NCI-H82 treated with DMSO at 0.1 percent for 48 hours (cell line): ENCODE measurements around the gene FGR.
"Not testable (repeated sequence)": the region's sequence is repeated elsewhere in the genome, so short reads cannot be mapped to it uniquely, and the experiment has no call there.

Experiments
- DNase-seq: peaks from one replicate; lab custom pipeline; 2025; ENCODE audit not compliant: unreplicated experiment; lab: John Stamatoyannopoulos, UW

Gene FGR

GRCh38 chr1:27660300-27660835, 25.4 kb upstream of the FGR start:
- DNase-seq, result no peak

DNA sequence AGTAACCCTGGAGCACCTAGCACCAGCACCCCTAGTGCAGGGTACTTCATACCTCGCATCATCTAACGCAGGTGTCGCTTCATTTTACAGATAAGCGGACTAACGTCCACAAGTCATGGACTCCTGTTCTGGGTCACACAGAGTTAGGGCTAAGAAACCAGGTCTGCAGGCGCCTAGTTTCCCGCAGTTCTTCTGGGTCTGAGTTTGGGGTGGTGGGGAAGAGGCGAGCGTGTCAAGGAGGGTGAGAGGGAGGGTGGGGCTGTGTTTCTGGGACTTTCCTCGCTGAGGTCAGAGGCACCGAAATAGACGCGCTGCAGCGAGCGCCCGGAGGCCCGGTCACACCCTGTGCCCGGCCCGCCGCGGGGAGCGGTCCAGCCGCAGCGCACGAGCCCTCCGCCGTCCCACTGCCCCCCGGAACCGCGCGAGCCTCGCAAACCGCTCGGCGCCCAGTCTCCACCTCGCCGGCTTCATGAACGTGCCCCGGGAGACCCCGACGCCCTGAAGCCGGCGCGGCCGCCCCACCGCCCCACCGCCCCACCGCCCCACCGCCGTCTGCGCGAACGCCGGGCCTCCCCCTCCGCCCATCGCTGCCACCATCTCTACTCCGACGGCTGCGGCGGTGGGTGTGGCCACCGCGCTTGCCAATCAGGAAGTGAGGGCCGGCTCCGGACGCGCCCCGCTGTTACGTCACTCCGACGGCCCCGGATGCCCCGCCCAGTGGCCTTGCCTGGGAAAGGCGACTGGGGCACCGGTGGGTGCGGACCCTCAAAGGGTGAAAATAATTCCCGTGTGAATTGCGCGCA, 24.7 kb upstream of the FGR start:
- peak; percentile 82 for DNase-seq

GRCh38 chr1:27658951-27659496, 24.0 kb upstream of the FGR start:
- DNase-seq, result no peak

DNA sequence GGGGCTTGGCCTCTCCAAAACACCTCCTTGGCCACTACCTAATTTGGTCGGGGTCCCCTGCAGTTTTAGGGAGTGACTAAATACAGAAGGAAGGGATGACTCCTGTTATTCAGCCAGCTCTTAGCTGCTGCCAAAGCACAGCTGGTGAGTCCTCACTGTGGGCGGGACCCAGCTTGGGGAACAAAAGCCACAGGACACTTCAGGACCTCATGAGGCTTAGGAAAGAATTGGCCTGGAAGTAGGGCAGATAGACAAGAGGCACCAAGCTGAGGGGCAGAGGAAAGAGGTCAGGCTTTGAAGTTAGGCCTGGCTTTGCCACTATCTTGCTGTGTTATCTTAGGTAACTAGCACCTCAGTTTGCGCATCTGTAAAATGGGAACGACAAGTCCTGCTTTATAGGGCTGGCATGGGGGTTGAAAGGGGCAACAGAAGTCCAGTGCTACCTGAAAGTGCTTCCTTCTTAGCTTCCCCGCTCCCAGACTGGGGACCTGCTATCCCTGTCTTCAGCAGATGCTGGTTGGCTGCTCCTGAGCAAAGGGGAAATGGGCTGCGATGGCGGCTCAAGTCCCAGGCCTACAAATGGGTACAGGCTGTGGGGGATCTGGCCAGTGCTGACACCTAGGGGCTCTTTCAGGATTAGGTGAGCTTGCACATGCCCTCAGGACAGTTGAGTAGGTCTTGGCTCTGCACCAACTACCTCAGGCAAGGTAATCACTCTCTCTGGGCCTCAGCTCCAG, 21.3 kb upstream of the FGR start:
- DNase-seq, result no peak

GRCh38 chr1:27655151-27655937, 20.4 kb upstream of the FGR start:
- DNase-seq, result peak; percentile 71

DNA sequence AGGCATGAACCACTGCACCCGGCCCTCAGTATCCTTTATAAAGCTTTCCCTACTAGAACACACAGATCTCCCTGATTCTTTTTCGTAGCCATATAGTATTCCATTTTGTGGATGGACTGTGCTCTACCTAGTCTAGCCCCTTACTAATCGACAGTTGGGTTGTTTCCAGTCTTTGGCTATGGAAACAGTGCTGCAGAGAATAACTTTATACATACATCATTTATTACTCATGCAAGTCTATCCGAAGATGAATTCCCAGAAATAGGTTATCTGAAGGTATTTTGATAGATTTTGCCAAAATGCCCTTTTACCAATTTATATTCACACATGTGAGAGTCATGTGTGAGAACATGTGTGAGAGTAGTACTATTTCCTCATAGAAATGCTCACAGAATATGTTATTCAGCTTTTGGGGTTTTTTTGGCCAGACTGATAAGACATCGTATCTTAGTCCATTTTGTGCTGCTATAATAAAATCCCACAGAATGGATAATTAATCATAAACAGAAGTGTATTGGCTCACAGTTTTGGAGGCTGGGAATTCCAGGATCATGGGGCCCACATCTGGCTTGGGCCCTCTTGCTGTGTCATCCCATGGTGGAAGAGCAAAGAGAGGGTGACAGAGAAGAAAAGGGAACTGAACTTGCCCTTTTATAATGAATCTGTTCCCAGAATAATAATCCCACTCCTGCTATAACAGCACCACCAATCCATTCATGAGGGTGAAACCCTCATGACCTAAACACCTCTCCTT, 17.3 kb upstream of the FGR start:
- no peak for DNase-seq

- DNase-seq, result no peak
Measured at GRCh38 chr1:27650539-27651175, 15.7 kb upstream of the FGR start.

GRCh38 chr1:27650171-27650538, 15.2 kb upstream of the FGR start:
- no peak for DNase-seq

DNA sequence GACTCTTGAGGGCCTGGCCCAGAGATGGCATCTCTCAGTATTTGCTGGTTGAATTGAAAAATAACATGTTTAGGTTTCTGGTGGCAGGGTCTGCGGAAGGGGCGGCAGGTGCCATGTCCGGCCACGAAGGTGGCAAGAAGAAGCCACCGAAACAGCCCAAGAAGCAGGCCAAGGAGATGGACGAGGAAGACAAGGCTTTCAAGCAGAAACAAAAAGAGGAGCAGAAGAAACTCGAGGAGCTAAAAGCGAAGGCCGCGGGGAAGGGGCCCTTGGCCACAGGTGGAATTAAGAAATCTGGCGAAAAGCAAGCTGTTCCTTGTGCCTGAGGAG, 14.3 kb upstream of the FGR start:
- no peak for DNase-seq

DNA sequence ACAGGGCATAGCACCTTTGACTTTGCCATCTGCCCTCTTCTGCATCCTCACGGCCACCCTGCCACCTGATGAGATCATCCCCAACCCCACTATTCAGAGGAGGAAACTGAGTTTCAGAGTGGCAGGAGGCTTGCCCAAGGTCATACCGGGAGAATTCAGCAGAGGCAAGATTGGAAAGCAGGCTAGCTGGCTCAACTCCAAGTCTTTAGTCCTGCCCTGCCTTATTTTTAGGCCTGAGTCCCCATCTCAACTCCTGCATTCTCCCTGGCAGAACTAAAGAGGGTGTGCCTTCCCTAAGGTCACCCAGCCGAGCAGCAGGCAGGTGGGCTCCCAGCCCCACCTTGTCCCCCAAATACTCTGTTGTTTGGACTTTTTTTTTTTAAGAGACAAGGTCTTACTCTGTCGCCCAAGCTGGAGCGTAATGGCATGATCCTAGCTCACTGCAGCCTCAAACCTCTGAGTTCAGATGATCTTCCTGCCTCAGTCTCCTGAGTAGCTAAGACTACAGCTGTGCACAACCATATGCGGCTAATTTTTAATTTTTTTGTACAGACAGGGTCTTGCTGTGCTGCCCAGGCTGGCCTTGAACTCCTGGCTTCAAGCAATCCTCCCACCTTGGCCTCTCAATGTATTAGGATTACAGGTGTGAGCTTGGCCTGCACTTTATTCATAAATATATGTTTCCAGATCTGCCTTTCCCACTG, 13.8 kb upstream of the FGR start:
- no peak for DNase-seq

- DNase-seq, result no peak
Measured at GRCh38 chr1:27647328-27647727, 12.3 kb upstream of the FGR start.

DNA sequence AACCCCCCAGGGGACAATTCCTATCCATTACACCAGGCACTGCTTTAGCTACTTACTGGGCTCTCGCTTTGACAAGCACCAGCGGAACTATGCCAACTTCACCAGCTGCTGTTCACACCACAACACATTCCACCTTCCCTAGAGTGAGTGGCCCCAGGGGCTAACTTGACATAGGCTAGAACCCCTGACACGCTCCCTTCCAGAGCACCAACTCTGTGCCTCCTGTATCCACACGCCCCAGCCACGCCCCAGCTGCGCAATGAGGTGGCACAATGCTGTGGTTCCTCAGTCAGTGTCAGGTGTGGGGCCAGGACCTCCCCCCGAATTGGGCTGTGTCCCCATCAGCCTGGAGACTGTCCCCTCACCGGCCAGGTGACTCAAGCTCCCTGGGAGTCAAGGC, 11.7 kb upstream of the FGR start:
- no peak for DNase-seq

DNA sequence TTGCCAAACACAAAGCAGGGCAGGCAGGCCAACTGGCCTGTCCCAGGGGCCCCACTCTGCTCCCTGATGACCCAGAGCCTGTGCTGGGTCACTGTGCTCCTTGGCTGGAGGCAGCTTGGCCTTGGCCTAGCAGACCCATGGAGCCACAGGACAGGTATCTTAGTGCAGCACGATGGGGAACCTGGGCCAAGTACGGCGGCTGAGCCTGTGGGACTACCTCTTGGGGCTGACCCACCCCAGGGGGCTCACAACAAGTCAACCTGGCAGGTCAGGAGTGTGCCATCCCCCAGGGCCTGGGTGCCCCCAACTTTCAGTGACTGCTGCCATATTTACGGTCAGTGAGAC, 10.1 kb upstream of the FGR start:
- no peak for DNase-seq

- DNase-seq, result no peak
Measured at GRCh38 chr1:27644369-27645070, 9.5 kb upstream of the FGR start.

DNA sequence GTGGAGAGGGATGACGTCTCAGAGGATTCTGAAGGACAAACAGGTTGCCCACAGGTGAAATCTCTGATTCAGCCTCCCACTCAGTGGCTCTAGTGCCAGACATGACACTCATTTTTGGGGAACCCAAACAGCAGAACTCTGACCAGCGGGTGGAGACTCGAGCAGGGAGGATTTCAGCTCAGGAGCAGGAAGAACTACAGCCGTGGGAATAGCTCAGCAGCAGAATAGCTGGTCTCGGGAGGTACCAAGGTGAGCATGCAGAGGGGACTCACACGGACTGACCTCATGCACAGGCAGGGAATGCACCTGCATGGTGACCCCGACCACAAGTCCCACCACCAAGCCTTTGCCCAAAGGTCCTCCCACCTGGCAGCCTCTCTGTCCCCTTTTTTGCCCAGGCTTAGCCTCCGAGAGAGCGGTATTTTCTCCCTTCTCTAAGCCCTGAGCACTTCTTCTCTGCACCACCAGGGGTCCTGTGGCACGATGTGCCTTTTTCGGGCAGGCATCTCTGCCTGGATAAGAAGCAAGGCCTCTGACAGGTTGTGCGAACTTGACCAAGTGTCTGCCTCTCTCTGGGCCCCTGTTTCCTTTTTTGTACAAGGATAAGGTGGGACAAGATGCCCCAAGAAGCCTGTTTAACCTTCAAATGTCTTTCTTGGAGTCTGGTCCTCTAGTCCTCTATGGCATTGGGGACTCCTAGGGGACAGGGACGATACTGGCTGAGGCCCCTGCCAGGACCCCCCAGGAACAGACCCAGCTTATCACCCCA, 8.8 kb upstream of the FGR start:
- peak; percentile 72 for DNase-seq

- DNase-seq, result not testable (repeated sequence)
Measured at GRCh38 chr1:27640514-27640913, 5.5 kb upstream of the FGR start.

DNA sequence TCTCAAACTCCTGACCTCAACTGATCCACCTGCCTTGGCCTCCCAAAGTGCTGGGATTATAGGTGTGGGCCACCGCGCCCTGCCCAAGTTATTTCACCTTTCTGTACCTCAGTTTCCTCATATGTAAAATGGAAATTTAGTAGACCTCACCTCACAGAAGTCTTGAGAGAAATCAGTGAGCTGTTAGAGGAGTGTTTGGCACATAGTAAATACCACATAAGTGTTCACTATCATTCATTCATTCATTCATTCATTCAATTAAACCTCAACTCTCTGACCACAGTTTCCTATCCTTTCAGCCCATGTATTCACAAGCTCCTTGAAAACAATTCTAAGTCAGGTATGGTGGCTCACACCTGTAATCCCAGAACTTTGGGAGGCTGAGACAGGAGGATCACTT, 3.8 kb upstream of the FGR start:
- DNase-seq, result no peak

DNA sequence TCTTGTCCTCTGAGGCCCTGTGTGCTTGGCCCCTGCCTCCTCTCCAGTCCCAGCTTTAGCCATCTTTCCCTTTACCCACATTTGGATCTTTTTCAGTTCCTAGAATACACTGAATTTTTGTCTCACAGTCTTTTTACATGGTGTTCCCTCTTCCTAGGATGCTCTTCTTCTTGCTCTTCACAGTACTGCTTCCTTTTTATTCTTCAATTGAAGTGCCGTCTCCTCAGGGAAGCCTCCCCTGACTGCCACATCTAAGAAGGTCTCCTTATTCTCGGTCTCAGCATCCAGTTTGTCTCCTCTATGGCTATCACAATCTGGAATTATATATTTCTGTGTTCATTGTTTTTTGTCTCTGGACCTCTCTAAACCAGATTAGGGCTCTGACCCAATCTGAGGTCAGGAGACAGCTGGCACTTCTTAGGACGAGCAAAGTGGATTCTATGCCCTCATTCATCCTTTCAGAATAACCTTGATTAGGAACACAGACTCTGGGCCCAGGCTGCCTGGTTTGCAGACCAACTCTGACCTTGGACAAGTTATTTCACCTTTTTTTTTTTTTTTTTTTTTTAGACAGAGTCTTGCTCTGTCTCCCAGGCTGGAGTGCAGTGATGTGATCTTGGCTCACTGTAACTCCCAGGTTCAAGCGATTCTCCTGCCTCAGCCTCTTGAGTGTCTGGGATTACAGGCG, 3.2 kb upstream of the FGR start:
- peak; percentile 72 for DNase-seq
